ENCODE data around the gene METTL21A.
"Not testable (repeated sequence)": the region's sequence is repeated elsewhere in the genome, so short reads cannot be mapped to it uniquely, and the experiment has no call there.

The METTL21A gene

DNA sequence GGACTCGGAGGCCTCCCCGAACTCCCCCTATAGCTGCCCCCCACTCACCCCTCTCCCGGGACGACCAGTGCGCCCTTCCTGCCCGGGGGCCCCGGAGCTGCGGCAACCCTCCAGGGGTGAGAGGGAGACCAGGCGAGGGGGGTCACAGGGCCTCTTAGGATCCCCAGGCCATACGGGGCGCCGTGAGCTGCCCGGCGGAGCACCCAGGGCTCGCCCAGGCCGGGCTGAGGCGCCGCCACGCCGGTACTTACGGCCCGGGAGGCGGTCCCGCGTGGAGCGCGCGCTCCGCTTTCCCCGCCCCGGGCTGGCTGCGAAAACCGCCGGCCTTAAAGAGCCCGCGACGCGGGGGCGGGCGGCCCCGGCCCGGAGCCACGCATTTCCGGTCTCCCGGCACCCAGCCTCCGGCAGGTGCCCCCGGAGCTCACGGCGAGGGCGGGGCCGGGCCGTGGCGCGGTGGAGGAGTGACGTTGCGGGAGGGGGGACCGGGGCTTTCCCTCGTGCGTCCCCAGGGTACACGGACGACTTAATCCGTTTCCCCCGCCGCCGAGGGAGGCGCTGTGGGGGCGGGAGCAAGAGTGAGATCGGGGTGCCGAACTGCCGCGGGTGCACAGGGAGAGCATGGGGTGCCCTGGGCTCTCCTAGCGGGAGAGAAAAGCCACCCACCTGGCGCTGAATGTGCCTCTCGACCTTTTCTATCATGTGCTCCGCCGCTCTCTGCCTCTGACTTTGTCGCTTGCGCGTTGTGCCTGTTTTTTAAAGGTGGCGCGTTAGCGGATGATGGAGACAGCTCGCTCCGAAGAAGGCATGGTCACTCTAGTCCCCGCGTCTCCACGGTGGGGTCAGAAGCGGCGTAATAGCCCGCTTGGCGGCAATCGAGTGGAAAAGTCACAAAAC lies at the start of gene METTL21A:
METTL21A (minus strand) TSS at position 381 of the 894 bp plus-strand sequence. CDS start 1,019 bp downstream, outside the sequence.
- TF ChIP-seq ZNF274 (IDR thresholded peaks at IDR 0.05; ENCODE audit: low read depth, low read length): no peak
- H3K4me3 ChIP-seq (ENCODE audit: low read length): peak within 1 kb of the TSS; percentile 84

DNA sequence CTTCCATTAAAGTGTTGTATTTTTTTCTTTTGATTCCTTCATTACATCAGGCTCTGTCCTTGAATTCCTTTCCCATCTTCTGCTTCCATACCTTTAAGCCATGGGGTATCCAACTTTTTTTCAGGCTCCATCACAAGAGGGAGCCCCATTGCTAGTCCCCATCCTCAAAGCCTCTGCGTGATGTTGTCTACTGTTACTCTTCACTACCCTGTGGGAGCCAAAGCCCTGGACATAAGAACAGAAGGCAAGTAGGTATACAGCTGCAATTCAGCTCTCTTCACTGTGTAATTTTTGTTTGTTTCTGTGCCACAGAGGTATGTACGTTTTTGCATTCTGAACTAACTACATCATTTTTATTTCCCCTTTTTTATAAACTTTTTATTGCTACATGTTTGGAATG lies 49.6 kb upstream of the METTL21A start:
- H3K4me3 ChIP-seq (ENCODE audit: low read length): no peak overlapping the region
- TF ChIP-seq ZNF274 (IDR thresholded peaks at IDR 0.05; ENCODE audit: low read depth, low read length): no peak

DNA sequence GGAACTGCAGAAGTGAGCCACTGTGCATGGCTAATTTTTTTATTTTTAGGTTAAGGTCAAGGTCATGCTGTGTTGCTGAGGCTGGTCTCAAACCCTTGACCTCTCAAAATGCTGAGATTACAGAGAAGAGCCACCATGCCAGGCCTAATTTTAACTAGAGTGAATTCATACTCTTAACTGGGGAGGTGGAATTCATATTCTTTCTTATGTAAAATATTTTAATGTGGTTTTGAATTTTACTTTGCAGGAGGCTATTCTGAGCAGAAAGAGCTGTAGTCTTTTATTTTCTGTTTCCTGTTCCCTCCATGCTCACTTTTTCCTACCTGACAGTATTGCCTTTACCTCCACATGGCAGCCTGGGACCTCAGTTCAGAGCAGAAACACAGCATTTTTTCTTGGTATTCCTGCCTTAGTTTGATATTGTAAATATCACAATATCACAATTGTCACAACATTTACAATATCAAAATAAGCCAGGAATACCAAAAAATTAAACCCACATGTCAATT lies 49.1 kb upstream of the METTL21A start:
- no peak for TF ChIP-seq ZNF274 (IDR thresholded peaks at IDR 0.05; ENCODE audit: low read depth, low read length)
- no peak overlapping the region for H3K4me3 ChIP-seq (ENCODE audit: low read length)

DNA sequence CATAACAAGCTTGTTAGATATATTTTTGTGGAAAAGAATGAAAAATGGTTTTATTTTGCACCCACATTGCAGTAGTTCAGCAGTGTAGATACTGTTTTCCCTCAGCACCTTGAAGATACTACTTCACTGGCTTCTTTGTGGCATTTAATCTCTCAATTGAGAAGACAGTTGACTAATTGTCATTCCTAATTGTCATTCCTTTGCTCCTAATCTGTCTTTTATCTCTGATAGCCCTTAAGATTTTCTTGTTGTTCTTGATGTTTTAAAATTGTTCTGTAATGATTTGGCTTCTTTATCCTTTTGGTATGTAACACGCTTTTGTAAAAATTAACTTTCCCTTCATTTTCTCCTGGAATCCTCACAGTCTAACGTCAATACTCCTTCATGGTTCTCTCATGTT lies 48.2 kb upstream of the METTL21A start:
- TF ChIP-seq ZNF274 (IDR thresholded peaks at IDR 0.05; ENCODE audit: low read depth, low read length): no peak
- H3K4me3 ChIP-seq (ENCODE audit: low read length): no peak overlapping the region

DNA sequence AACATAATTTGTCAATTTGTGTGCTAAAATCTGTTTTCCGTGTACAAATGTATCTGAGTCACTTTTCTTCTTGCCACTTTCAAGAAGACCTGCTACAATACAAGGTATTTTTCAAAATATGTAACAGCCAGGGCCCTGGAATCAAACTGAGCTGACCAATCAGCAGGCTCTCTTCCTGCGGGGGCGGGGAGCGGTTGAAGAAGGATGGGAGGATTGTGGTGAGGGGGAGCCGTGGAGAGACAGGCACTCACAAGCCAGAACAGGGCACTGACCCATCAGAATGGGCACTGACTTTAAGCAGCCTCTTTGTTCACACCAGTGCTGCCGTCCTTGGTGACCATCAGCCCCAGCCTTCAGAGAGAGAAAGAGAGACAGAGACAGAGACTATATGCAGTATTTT lies 45.7 kb upstream of the METTL21A start:
- H3K4me3 ChIP-seq (ENCODE audit: low read length): no peak overlapping the region
- no peak for TF ChIP-seq ZNF274 (IDR thresholded peaks at IDR 0.05; ENCODE audit: low read depth, low read length)

DNA sequence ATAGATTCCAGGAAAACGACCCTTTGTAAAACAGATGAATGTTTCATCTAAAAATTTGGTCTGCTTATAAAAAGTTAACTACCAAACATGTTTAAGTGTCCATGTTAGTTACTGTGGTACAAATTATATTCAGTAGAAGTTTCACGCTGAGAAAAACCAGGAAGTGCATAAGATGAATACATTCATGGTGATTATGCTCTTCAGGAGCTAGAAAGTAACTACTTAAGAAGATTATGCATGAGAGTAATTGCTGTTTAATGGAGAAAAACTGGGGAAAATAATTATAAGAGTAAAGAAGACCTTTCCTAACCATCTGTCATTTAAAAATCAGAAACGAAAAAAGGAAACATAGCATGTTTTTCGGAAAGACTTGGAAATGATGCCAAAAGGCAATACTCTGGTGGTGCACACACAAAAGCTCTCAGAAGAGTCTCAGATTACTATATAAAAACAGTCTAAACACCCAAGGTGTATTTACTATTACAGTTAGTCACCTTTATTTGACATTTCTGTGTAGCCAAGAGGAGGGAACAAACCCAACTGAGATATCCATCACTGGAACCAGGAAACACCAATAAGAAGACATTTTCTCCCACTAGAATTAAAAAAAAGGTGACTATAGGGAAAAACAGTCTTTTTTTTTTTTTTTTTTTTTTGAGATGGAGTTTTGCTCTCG lies 38.8 kb upstream of the METTL21A start:
- no peak for TF ChIP-seq ZNF274 (IDR thresholded peaks at IDR 0.05; ENCODE audit: low read depth, low read length)
- no peak overlapping the region for H3K4me3 ChIP-seq (ENCODE audit: low read length)

DNA sequence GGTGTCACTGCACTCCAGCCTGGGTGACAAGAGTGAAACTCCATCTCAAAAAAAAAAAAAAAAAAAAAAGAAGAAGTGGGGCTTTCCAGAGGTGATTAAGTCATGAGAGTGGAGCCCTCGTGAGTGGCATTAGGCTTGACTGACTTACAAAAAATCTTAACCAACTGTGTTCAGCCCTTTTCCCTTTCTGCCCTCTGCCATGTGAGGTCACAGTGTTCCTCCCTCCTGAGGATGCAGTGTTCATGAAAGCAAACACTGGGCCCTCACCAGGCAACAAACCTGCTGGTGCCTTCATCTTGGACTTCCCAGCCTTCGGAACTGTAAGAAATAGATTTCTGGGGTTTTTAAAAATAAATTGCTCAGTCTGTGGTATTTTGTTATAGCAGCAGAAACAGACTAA lies 37.0 kb upstream of the METTL21A start:
- H3K4me3 ChIP-seq (ENCODE audit: low read length): no peak overlapping the region
- no peak for TF ChIP-seq ZNF274 (IDR thresholded peaks at IDR 0.05; ENCODE audit: low read depth, low read length)

DNA sequence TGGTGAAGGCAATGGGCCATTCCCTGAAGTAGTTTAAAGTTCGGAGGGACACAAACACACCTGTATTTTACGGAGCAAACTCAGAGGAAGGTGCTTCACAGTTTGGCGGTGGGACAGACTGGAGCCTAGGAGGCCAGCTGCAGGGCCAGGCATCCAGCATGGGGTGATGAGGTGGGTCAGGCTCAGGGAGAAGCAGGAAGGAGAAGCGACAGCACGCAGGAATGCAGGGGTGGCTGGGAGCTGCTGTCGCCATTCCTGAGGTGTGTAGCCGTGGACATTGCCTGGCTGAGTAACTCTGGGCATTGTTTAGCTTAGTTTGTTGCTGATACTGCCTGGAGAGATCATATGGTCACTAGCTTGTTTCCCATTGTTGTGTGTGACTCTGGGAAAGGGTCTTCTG lies 35.8 kb upstream of the METTL21A start:
- no peak for TF ChIP-seq ZNF274 (IDR thresholded peaks at IDR 0.05; ENCODE audit: low read depth, low read length)
- H3K4me3 ChIP-seq (ENCODE audit: low read length): no peak overlapping the region

DNA sequence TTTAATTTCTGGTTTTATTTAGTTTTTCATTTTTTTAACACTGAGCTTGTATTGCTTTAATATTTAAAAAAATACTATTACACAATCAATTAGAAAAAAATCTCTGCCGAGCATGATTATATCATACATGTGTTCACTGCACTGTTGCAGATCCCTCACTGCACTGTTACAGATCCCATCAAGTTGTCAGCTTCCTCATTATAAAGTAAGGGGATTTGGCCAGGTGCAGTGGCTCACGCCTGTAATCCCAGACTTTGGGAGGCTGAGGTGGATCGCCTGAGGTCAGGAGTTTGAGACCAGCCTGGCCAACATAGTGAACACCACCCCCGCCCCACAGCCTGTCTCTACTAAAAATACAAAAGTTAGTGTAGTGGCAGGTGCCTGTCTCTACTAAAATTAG lies 33.0 kb upstream of the METTL21A start:
- H3K4me3 ChIP-seq (ENCODE audit: low read length): no peak overlapping the region
- no peak for TF ChIP-seq ZNF274 (IDR thresholded peaks at IDR 0.05; ENCODE audit: low read depth, low read length)

DNA sequence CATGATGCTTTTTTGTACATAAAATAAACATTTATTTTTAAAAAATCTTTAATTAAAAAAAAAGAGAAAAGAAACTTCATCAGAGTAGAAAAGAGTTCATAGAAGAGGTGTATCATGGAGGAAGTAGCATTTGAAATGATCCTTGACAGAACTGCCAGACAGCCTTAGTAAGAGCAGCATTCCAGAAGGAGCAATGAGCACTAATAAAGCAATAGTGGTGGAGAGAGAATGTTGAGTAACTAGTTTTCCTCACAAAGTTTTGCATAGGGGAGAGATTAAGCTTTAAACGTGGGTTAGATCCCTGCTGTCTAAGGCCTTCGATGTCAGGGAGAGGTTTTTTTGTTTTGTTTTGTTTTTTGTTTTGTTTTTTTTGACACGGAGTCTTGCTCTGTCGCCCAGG lies 29.8 kb upstream of the METTL21A start:
- no peak overlapping the region for H3K4me3 ChIP-seq (ENCODE audit: low read length)
- no peak for TF ChIP-seq ZNF274 (IDR thresholded peaks at IDR 0.05; ENCODE audit: low read depth, low read length)

DNA sequence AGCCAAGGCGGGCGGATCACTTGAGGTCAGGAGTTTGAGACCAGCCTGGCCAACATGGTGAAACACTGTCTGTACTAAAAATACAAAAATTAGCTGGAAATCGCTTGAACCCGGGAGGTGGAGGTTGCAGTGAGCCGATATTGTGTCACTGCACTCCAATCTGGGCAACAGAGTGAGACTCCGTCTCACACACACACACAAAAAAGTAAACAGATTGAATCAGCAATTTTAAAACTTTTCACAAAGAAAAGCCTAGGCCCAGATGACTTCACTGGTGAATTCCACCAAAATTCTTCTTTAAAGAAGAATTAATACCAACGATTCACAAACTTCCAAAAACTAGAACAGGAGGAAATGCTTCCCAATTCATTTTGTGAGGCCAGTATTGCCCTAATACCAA lies 21.4 kb upstream of the METTL21A start:
- not testable (repeated sequence) for H3K4me3 ChIP-seq (ENCODE audit: low read length)

DNA sequence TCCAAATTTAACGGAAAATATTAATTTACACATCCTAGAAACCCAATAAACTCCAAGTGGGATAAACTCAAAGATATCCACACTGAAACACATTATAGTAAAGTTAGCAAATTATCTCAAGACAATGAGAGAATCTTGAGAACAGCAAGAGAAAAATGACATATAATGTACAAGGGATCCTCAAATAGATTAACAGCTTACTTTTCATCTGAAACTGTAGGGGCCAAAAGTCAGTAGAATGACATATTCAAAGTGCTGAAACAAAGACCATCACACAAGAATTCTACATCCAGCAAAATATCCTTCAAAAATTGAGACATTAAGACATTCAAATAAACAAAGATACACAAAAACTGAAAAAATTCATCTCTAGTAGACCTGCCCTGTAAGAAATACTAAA lies 18.7 kb upstream of the METTL21A start:
- no peak for TF ChIP-seq ZNF274 (IDR thresholded peaks at IDR 0.05; ENCODE audit: low read depth, low read length)
- H3K4me3 ChIP-seq (ENCODE audit: low read length): no peak overlapping the region

DNA sequence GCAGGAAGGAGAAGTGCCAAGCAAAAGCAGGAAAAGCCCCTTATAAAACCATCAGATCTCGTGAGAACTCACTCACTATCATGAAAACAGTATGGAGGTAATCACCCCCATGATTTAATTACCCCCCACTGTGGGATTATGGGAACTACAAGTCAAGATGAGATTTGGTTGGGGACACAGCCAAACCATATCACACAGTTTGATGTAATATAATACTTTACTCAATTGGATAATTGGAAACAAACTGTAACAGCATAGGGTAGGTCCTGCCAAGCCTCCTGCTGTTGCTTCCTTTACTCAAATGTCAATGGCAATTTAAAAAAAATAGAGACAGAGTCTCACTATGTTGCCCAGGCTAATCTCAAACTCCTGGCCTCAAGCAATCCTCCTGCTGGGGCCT lies 15.5 kb upstream of the METTL21A start:
- no peak for TF ChIP-seq ZNF274 (IDR thresholded peaks at IDR 0.05; ENCODE audit: low read depth, low read length)

DNA sequence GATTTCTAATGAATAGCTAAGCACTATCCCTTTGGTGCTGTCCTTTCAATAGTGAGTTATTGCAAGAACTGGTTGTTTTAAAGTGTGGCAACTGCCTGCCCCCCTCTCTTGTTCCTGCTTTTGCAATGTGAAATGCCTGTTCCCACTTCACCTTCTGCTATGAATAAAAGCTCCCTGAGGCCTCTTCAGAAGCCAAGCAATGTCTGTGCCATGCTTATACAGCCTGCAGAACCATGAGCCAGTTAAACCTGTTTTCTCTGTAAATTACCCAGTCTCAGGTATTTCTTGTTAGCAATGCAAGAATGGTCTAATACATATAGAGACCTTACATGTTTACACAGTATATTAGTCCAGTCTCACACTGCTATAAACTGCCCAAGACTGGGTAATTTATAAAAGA lies 15.0 kb upstream of the METTL21A start:
- H3K4me3 ChIP-seq (ENCODE audit: low read length): no peak overlapping the region
- TF ChIP-seq ZNF274 (IDR thresholded peaks at IDR 0.05; ENCODE audit: low read depth, low read length): no peak

More for the DNA sequence above, 15.5 kb upstream of the METTL21A start:
- no peak overlapping the region for H3K4me3 ChIP-seq (ENCODE audit: low read length)

DNA sequence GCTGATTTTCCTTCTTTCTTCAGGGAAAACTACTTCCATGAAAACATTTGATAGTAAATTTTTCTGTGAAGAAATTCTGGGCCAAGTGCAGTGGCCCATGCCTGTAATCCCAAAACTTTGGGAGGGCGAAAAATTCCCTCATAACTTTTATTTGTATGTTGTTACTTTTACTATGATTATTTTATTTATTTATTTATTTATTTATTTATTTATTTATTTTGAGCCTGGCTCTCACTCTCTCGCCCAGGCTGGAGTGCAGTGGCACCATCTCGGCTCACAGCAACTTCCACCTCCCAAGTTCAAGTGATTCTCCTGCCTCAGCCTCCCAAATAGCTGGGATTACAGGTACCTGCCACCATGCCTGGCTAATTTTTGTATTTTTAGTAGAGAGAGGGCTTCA lies 14.1 kb upstream of the METTL21A start:
- H3K4me3 ChIP-seq (ENCODE audit: low read length): not testable (repeated sequence)
